SK-N-SH treated with all-trans-retinoic acid at 6 μM for 48 hours (cell line): ENCODE measurements around the gene FNDC3B.
"Not testable (repeated sequence)": the region's sequence is repeated elsewhere in the genome, so short reads cannot be mapped to it uniquely, and the experiment has no call there.

ENCODE experiments used
- ATAC-seq: fragments of 200-7000 bp; cut with Tn5 transposase; 3 replicates; pipeline ENCODE4 v1.9.1; 2020; ENCODE audit warnings: mild to moderate bottlenecking, moderate library complexity
- ARNTL ChIP-seq: fragments of 450-650 bp; formaldehyde crosslinking; IDR thresholded peaks from 2 replicates; pipeline ENCODE4 v1.5.0; 2020; ENCODE audit warnings: low read depth, mild to moderate bottlenecking, moderate library complexity, borderline replicate concordance
- BACH2 ChIP-seq: fragments of 250-450 bp; sonication (Bioruptor Pico); IDR thresholded peaks from 2 replicates; pipeline ENCODE4 v1.9.0; 2021; ENCODE audit warnings: mild to moderate bottlenecking, borderline replicate concordance
- ESRRG ChIP-seq: fragments of 250-450 bp; sonication (Bioruptor Pico); IDR thresholded peaks from 2 replicates; pipeline ENCODE4 v1.6.1; 2021; ENCODE audit warnings: mild to moderate bottlenecking
- GLIS3 ChIP-seq: fragments of 250-450 bp; sonication (Bioruptor Pico); IDR thresholded peaks from 2 replicates; pipeline ENCODE4 v1.5.0; 2020; ENCODE audit warnings: mild to moderate bottlenecking, moderate library complexity
- ISL1 ChIP-seq: fragments of 250-450 bp; sonication (Bioruptor Pico); IDR thresholded peaks from 2 replicates; pipeline ENCODE4 v2.1.2; 2022; ENCODE audit warnings: mild to moderate bottlenecking, moderate library complexity
- PPARA ChIP-seq: fragments of 250-450 bp; sonication (Bioruptor Pico); IDR thresholded peaks from 2 replicates; pipeline ENCODE4 v1.5.0; 2020; ENCODE audit warnings: mild to moderate bottlenecking, borderline replicate concordance
- RARB ChIP-seq: fragments of 250-450 bp; sonication (Bioruptor Pico); IDR thresholded peaks from 2 replicates; pipeline ENCODE4 v1.8.0; 2021; ENCODE audit warnings: mild to moderate bottlenecking, moderate library complexity
- SNAI2 ChIP-seq: fragments of 250-450 bp; sonication (Bioruptor Pico); IDR thresholded peaks from 2 replicates; pipeline ENCODE4 v1.5.0; 2020; ENCODE audit warnings: mild to moderate bottlenecking, moderate library complexity
- TCF4 ChIP-seq: fragments of 250-450 bp; sonication (Bioruptor Pico); IDR thresholded peaks from 2 replicates; pipeline ENCODE4 v1.8.0; 2021; ENCODE audit warnings: mild to moderate bottlenecking, moderate library complexity, borderline replicate concordance
- TOX ChIP-seq: fragments of 250-450 bp; sonication (Bioruptor Pico); IDR thresholded peaks from 2 replicates; pipeline ENCODE4 v1.8.0; 2021; ENCODE audit warnings: mild to moderate bottlenecking, moderate library complexity, borderline replicate concordance
- ZC3H10 ChIP-seq: fragments of 250-450 bp; sonication (Bioruptor Pico); IDR thresholded peaks from 2 replicates; pipeline ENCODE4 v1.5.1; 2021; ENCODE audit warnings: mild to moderate bottlenecking, moderate library complexity
- ZFP3 ChIP-seq: fragments of 250-450 bp; sonication (Bioruptor Pico); IDR thresholded peaks from 2 replicates; pipeline ENCODE4 v1.5.0; 2020; ENCODE audit warnings: mild to moderate bottlenecking, moderate library complexity
- ZFP30 ChIP-seq: fragments of 450-650 bp; formaldehyde crosslinking; IDR thresholded peaks from 2 replicates; pipeline ENCODE4 v1.5.0; 2022; ENCODE audit warnings: mild to moderate bottlenecking, moderate library complexity
- ZNF70 ChIP-seq: fragments of 450-650 bp; formaldehyde crosslinking; IDR thresholded peaks from 2 replicates; pipeline ENCODE4 v1.5.0; 2020; ENCODE audit warnings: mild to moderate bottlenecking, moderate library complexity
- TF ChIP-seq, protein P1 (sequence below): fragments of 250-450 bp; sonication (Bioruptor Pico); IDR thresholded peaks from 2 replicates; pipeline ENCODE4 v1.5.0; 2020; ENCODE audit warnings: mild to moderate bottlenecking, moderate library complexity
- TF ChIP-seq, protein P2 (sequence below): fragments of 250-450 bp; sonication (Bioruptor Pico); IDR thresholded peaks from 2 replicates; pipeline ENCODE4 v1.5.1; 2021; ENCODE audit warnings: mild to moderate bottlenecking, moderate library complexity
- TF ChIP-seq, protein P3 (sequence below): fragments of 250-450 bp; sonication (Bioruptor Pico); IDR thresholded peaks from 2 replicates; pipeline ENCODE4 v1.8.0; 2020; ENCODE audit warnings: mild to moderate bottlenecking, moderate library complexity, borderline replicate concordance
- TF ChIP-seq, protein P4 (sequence below): fragments of 250-450 bp; sonication (Bioruptor Pico); IDR thresholded peaks from 2 replicates; pipeline ENCODE4 v1.5.1; 2020; ENCODE audit warnings: low read depth, mild to moderate bottlenecking, moderate library complexity
- TF ChIP-seq, protein P5 (sequence below): fragments of 250-450 bp; sonication (Bioruptor Pico); IDR thresholded peaks from 2 replicates; pipeline ENCODE4 v1.8.0; 2021; ENCODE audit warnings: low read depth, mild to moderate bottlenecking, moderate library complexity, borderline replicate concordance

FNDC3B gene

DNA sequence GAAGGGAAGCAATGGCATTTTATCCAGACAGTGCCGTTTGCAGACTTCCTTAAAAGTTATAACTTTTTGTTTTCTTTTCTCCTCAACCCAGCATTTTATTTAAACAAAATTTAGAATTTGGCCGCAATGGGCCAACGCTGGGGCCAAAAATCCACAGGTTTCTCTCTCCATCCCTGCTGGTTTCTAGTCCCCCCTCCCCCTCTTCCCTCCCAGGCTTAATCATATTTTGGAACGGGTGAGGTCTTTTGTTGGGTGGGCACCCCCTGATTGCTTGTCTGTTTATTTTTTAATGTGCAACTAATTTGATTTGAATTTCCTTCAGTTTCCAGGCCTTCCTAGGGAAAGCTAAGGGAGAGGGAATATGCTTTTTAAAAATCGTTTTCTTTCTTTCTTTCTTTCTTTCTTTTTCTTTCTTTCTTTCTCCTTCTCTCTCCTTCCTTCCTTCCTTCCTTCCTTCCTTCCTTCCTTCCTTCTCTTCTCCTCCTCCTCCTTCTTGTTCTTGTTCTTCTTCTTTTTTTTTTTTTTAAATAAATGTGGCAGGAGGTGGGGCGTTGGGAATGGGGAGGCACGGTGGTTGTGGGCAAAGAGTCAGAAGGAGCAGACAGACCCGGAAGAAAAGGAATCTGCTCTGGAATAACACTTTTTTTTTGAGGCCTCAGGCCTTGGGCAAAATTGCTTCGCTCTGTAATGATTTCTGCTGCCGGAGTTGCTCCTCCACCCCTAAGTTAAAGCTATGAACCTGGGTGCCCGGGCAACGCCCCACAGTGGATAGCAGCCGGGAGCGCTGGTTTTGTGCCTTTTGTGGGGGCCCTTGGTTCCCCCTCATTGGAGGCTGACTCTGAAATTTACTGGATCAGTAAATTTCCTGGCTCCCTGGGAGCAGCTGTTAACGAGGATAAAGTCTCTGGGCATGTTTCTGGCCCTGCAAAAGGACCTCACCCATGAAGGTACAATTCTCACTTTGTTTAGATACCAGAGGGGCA, 1.9 kb downstream of the FNDC3B start:
- no peak for ATAC-seq
- no peak for TF ChIP-seq ESRRG
- TF ChIP-seq ARNTL = no peak
- TF ChIP-seq, protein P1, sequence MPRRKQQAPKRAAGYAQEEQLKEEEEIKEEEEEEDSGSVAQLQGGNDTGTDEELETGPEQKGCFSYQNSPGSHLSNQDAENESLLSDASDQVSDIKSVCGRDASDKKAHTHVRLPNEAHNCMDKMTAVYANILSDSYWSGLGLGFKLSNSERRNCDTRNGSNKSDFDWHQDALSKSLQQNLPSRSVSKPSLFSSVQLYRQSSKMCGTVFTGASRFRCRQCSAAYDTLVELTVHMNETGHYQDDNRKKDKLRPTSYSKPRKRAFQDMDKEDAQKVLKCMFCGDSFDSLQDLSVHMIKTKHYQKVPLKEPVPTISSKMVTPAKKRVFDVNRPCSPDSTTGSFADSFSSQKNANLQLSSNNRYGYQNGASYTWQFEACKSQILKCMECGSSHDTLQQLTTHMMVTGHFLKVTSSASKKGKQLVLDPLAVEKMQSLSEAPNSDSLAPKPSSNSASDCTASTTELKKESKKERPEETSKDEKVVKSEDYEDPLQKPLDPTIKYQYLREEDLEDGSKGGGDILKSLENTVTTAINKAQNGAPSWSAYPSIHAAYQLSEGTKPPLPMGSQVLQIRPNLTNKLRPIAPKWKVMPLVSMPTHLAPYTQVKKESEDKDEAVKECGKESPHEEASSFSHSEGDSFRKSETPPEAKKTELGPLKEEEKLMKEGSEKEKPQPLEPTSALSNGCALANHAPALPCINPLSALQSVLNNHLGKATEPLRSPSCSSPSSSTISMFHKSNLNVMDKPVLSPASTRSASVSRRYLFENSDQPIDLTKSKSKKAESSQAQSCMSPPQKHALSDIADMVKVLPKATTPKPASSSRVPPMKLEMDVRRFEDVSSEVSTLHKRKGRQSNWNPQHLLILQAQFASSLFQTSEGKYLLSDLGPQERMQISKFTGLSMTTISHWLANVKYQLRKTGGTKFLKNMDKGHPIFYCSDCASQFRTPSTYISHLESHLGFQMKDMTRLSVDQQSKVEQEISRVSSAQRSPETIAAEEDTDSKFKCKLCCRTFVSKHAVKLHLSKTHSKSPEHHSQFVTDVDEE (CRISPR knock-in tag) = no peak
- TF ChIP-seq, protein P2, sequence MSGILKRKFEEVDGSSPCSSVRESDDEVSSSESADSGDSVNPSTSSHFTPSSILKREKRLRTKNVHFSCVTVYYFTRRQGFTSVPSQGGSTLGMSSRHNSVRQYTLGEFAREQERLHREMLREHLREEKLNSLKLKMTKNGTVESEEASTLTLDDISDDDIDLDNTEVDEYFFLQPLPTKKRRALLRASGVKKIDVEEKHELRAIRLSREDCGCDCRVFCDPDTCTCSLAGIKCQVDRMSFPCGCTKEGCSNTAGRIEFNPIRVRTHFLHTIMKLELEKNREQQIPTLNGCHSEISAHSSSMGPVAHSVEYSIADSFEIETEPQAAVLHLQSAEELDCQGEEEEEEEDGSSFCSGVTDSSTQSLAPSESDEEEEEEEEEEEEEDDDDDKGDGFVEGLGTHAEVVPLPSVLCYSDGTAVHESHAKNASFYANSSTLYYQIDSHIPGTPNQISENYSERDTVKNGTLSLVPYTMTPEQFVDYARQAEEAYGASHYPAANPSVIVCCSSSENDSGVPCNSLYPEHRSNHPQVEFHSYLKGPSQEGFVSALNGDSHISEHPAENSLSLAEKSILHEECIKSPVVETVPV = no peak
- TF ChIP-seq, protein P3, sequence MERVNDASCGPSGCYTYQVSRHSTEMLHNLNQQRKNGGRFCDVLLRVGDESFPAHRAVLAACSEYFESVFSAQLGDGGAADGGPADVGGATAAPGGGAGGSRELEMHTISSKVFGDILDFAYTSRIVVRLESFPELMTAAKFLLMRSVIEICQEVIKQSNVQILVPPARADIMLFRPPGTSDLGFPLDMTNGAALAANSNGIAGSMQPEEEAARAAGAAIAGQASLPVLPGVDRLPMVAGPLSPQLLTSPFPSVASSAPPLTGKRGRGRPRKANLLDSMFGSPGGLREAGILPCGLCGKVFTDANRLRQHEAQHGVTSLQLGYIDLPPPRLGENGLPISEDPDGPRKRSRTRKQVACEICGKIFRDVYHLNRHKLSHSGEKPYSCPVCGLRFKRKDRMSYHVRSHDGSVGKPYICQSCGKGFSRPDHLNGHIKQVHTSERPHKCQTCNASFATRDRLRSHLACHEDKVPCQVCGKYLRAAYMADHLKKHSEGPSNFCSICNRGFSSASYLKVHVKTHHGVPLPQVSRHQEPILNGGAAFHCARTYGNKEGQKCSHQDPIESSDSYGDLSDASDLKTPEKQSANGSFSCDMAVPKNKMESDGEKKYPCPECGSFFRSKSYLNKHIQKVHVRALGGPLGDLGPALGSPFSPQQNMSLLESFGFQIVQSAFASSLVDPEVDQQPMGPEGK (CRISPR knock-in tag) = no peak
- TF ChIP-seq TOX (CRISPR knock-in tag) = no peak
- TF ChIP-seq GLIS3 = no peak
- TF ChIP-seq, all 23 proteins: peak for 0

DNA sequence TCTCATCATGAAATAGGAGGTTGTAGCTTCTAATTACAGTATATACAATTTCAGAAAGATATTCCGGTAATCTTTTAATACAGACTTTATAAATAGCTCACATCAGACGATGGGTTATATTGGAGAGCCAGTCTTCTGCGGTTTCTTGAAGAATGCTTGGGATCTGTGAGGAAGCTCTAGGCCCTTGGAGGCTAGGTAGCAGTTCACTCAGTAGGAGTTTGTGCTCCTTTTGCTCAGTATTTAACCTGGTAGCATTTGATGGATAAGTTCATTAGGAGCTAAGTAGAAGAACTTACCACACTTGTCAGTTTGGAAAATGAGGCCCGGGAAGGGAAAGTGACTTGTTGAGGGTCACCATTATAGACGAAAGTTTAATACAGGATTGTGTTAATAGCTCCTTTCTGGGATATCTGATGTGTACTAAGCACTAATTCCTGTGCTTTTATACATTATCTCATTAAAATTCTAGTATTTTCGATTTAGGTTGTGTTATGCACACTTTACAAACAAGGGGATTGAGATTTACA, 2.8 kb downstream of the FNDC3B start:
- ATAC-seq = no peak
- TF ChIP-seq SNAI2 (no peak), RARB (CRISPR knock-in tag) (no peak), TOX (CRISPR knock-in tag) (no peak)

DNA sequence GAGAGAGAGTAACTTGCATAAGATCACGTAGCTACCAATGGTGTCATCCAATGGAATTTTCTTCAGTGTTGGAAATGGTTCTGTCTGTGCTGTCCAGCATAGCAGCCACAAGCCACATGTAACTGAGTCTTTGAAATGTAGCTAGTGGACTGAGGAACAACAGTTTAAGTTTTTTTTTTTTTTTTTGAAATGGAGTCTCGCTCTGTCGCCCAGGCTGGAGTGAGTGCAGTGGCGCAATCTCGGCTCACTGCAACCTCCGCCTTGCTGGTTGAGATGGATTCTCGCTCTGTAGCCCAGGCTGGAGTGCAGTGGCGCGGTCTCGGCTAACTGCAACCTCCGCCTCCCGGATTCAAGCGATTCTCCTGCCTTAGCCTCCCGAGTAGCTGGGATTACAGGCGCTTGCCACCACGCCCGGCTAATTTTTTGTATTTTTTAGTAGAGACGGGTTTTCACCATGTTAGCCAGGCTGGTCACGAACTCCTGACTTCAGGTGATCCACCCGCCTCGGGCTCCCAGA, 3.3 kb downstream of the FNDC3B start:
- ATAC-seq = not testable (repeated sequence)

DNA sequence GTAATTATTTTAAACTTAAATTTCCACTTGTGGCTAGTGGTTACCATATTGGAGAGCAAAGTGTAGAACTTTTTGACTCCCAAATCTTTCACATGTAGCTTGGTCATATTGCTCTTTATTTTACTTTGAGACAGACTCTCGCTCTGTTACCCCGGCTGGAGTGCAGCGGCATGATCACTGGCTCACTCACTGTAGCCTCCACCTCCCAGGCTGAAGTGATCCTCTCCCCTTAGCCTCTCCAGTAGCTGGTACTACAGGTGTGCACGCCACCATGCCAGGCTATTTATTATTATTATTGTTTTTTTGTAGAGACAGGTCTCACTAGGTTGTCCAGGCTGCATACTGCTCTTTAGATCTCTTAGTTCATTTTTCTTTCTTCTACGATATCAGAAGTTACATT, 3.9 kb downstream of the FNDC3B start:
- no peak for ATAC-seq
- no peak for TF ChIP-seq ZFP3 (CRISPR knock-in tag)
- TF ChIP-seq, protein P3 (CRISPR knock-in tag) = no peak
- no peak for TF ChIP-seq GLIS3
- TF ChIP-seq ZC3H10 = no peak
- TF ChIP-seq, all 23 proteins: peak for 0

DNA sequence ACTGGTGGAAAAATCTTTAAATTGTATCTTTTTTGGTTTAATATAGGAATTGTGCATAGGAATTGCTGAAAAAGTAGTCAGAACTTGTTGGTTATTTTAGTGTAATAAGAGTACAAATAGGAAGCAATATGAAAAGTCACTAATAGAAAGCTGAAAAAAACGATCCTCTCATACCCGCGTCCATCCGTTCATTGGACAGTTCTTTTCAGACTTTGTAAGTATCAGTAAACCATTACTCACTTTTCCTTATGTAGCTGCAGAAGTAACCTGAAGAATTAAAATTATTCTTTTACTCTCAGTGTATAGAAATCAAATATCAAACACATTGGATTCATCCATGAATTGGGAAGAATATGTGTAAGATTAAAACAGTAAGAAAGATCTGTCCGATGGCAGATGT, 4.4 kb downstream of the FNDC3B start:
- ATAC-seq = no peak
- no peak for TF ChIP-seq GLIS3
- no peak for TF ChIP-seq ISL1 (CRISPR knock-in tag)
- TF ChIP-seq PPARA = no peak
- no peak for TF ChIP-seq BACH2
- no peak for TF ChIP-seq ARNTL
- TF ChIP-seq, protein P4, sequence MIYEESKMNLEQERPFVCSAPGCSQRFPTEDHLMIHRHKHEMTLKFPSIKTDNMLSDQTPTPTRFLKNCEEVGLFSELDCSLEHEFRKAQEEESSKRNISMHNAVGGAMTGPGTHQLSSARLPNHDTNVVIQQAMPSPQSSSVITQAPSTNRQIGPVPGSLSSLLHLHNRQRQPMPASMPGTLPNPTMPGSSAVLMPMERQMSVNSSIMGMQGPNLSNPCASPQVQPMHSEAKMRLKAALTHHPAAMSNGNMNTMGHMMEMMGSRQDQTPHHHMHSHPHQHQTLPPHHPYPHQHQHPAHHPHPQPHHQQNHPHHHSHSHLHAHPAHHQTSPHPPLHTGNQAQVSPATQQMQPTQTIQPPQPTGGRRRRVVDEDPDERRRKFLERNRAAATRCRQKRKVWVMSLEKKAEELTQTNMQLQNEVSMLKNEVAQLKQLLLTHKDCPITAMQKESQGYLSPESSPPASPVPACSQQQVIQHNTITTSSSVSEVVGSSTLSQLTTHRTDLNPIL (CRISPR knock-in tag) = no peak
- TF ChIP-seq, protein P2 = no peak
- TF ChIP-seq TCF4 = no peak
- no peak for TF ChIP-seq ZFP3 (CRISPR knock-in tag)
- no peak for TF ChIP-seq ZFP30
- TF ChIP-seq, protein P5, sequence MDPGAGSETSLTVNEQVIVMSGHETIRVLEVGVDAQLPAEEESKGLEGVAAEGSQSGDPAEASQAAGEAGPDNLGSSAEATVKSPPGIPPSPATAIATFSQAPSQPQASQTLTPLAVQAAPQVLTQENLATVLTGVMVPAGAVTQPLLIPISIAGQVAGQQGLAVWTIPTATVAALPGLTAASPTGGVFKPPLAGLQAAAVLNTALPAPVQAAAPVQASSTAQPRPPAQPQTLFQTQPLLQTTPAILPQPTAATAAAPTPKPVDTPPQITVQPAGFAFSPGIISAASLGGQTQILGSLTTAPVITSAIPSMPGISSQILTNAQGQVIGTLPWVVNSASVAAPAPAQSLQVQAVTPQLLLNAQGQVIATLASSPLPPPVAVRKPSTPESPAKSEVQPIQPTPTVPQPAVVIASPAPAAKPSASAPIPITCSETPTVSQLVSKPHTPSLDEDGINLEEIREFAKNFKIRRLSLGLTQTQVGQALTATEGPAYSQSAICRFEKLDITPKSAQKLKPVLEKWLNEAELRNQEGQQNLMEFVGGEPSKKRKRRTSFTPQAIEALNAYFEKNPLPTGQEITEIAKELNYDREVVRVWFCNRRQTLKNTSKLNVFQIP (CRISPR knock-in tag) = no peak
- TF ChIP-seq ZNF70 = no peak
- no peak for TF ChIP-seq ESRRG
- TF ChIP-seq, all 23 proteins: peak for 0
